Activated CD4-positive, alpha-beta T cell treated with anti-CD3 and anti-CD28 coated beads for 1 hour (primary cell): ENCODE results near the gene CANT1.
"Not testable (repeated sequence)": the region's sequence is repeated elsewhere in the genome, so short reads cannot be mapped to it uniquely, and the experiment has no call there.

Experiments
- DNase-seq: peaks from one replicate; pipeline ENCODE4 v3.0.0-alpha.2; 2020

CANT1 gene

GRCh38 chr17:78954684-78955083, 54.9 kb downstream of the CANT1 start:
- no peak for DNase-seq

- no peak for DNase-seq
These were observed 55.9 kb downstream of the CANT1 start for GRCh38 chr17:78953356-78954350.

GRCh38 chr17:78952706-78953105, 56.9 kb downstream of the CANT1 start:
- no peak for DNase-seq

GRCh38 chr17:78951967-78952551, 57.5 kb downstream of the CANT1 start:
- DNase-seq, result no peak

- DNase-seq, result no peak
These were observed 58.7 kb downstream of the CANT1 start for GRCh38 chr17:78950870-78951269.

GRCh38 chr17:78947235-78948149, 62.1 kb downstream of the CANT1 start:
- DNase-seq, result no peak

- no peak for DNase-seq
These were observed 62.9 kb downstream of the CANT1 start for GRCh38 chr17:78946631-78947030.

GRCh38 chr17:78946131-78946530, 63.4 kb downstream of the CANT1 start:
- no peak for DNase-seq

- not testable (repeated sequence) for DNase-seq
These were observed 64.1 kb downstream of the CANT1 start for GRCh38 chr17:78945455-78945854.

- no peak for DNase-seq
These were observed 64.6 kb downstream of the CANT1 start for GRCh38 chr17:78944956-78945355.

GRCh38 chr17:78944026-78944425, 65.5 kb downstream of the CANT1 start:
- no peak for DNase-seq
